Brain microvascular endothelial cell (primary cell): ENCODE data around the gene ERP29.

Experiments
- DNase-seq: peaks from one replicate; pipeline ENCODE4 v3.0.0-alpha.2; 2020
- H3K27ac ChIP-seq: fragments of 250-450 bp; sonication (Bioruptor Pico); 2 replicates; pipeline ENCODE4 v1.5.1; 2020; ENCODE audit warnings: mild to moderate bottlenecking, moderate library complexity
- H3K27me3 ChIP-seq: fragments of 250-450 bp; sonication (Bioruptor Pico); replicated peaks from 2 replicates; pipeline ENCODE4 v1.5.1; 2020; ENCODE audit warnings: mild to moderate bottlenecking
- H3K36me3 ChIP-seq: fragments of 250-450 bp; sonication (Bioruptor Pico); replicated peaks from 2 replicates; pipeline ENCODE4 v1.5.1; 2020; ENCODE audit warnings: mild to moderate bottlenecking
- H3K4me3 ChIP-seq: 2 replicates; pipeline ENCODE4 v1.5.1; 2011; ENCODE audit warnings: low read depth, mild to moderate bottlenecking, control low read depth, low read length, moderate library complexity
- in situ Hi-C: cut with HindIII; loops from 2 replicates; pipeline ENCODE4 v1.10.0; 2017; ENCODE audit warnings: low sequenced_read_pairs, low pct_ligation_motif_present
- TF ChIP-seq, protein P1 (sequence below): IDR thresholded peaks from 2 replicates; pipeline ENCODE4 v1.5.1; 2011; ENCODE audit warnings: low read depth, mild to moderate bottlenecking, moderate library complexity, low read length, control low read depth, inconsistent platforms; ENCODE audit errors: missing control alignments

The ERP29 gene

GRCh38 chr12:112066566-112066965 lies 53.3 kb downstream of the ERP29 start:
- Histone ChIP-seq H3K27ac (no peak overlapping the region), H3K27me3 (no peaks in the 10 kb centered on the region), H3K4me3 (no peak overlapping the region), H3K36me3 (peaks cover 66% of the 10 kb centered on the region)
- in situ Hi-C loops, result no loop called here
- no peak for DNase-seq
- TF ChIP-seq, protein P1, sequence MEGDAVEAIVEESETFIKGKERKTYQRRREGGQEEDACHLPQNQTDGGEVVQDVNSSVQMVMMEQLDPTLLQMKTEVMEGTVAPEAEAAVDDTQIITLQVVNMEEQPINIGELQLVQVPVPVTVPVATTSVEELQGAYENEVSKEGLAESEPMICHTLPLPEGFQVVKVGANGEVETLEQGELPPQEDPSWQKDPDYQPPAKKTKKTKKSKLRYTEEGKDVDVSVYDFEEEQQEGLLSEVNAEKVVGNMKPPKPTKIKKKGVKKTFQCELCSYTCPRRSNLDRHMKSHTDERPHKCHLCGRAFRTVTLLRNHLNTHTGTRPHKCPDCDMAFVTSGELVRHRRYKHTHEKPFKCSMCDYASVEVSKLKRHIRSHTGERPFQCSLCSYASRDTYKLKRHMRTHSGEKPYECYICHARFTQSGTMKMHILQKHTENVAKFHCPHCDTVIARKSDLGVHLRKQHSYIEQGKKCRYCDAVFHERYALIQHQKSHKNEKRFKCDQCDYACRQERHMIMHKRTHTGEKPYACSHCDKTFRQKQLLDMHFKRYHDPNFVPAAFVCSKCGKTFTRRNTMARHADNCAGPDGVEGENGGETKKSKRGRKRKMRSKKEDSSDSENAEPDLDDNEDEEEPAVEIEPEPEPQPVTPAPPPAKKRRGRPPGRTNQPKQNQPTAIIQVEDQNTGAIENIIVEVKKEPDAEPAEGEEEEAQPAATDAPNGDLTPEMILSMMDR, result no peak
